GM19035 (cell line): ENCODE results near the gene PROP1.
A peak's percentile ranks its signal among the peaks of the same experiment; 100 is the strongest.
"Not testable (repeated sequence)": the region's sequence is repeated elsewhere in the genome, so short reads cannot be mapped to it uniquely, and the experiment has no call there.

Source experiments
- ATAC-seq: cut with Tn5 transposase; IDR thresholded peaks from one replicate; pipeline ENCODE4 v1.9.1; 2021; ENCODE audit not compliant: unreplicated experiment

Gene PROP1

DNA sequence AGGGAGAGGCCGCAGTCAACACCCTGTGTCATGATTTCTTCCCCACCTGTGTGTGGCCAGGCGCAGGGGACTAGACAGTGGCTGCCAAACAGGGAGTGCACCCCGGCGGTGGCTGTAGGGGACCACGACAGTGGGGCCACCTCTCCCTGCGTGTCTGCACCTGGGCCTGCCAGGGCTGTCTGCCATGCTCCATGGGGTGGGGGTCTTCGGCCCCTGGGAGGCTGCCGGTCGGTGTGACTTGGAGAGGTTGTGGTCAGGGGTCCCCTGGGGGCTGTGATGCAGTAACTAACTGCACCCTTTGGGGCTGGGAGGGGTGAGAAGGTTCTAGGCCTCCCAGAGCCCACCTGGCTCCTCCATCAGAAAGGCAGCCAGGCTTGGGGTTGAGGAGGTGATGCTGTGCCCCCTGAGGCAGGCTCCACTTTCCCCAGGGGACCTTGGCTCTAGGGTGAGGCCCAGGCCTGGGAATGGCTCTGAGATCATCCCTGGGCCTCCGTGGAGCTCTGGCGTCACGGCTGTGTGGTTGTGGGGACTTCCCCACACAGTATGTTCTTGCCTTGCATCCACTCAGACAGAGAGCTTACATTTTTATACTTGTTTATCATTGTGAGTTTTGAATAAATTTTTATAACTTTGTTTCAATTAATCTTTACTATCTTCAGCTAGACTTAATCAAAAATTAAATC is 50.3 kb downstream of the PROP1 start:
- ATAC-seq = not testable (repeated sequence)

- ATAC-seq = not testable (repeated sequence)
These were observed 50.9 kb downstream of the PROP1 start for GRCh38 chr5:177945145-177945544.

- ATAC-seq = peak; percentile 44
These were observed 52.0 kb downstream of the PROP1 start for GRCh38 chr5:177943805-177944736.

- not testable (repeated sequence) for ATAC-seq
These were observed 53.1 kb downstream of the PROP1 start for GRCh38 chr5:177942896-177943295.
